PC-9 (cell line): ENCODE results near the gene HMOX1. TPM values are rescaled to one million over a fixed set of nuclear protein-coding genes. Genes with fewer than 3 reads are reported as not detected.
"Not testable (repeated sequence)": the region's sequence is repeated elsewhere in the genome, so short reads cannot be mapped to it uniquely, and the experiment has no call there.

Experiments used
- BruUV-seq: library from RNA; stranded (reverse); fragments of 400-500 nt; replicated peaks from 2 replicates; lab custom pipeline; 2021; lab: Mats Ljungman, UMichigan
- CTCF ChIA-PET: fragments of 300-600 bp; sonication (Branson Sonifier 250); formaldehyde crosslinking; loops from one replicate; lab custom pipeline; 2022; ENCODE audit warnings: antibody characterized with exemption; lab: Charles Lee
- POLR2A ChIA-PET: fragments of 300-600 bp; sonication (Branson Sonifier 250); formaldehyde crosslinking; loops from one replicate; lab custom pipeline; 2022; ENCODE audit warnings: antibody characterized with exemption; ENCODE audit not compliant: unreplicated experiment; lab: Charles Lee
- DNase-seq, 2 experiments: peaks; one replicate each; pipeline versions ENCODE4 v3.0.0 to v3.0.0-alpha.2; 2015 to 2022; ENCODE audit warnings: mixed read lengths in 1 of 2
- H2AFZ ChIP-seq: fragments of 200-600 bp; sonication (generic); 2 replicates; pipeline ENCODE4 v1.8.1; 2017; ENCODE audit warnings: antibody characterized with exemption
- H3F3A ChIP-seq: fragments of 200-600 bp; sonication (generic); 2 replicates; pipeline ENCODE4 v1.8.1; 2017; ENCODE audit warnings: antibody characterized with exemption, mild to moderate bottlenecking, low read depth; ENCODE audit not compliant: insufficient read depth
- H3K27ac ChIP-seq: fragments of 200-600 bp; sonication (generic); 2 replicates; pipeline ENCODE4 v1.6.1; 2016; ENCODE audit warnings: mixed run types
- H3K27me3 ChIP-seq: fragments of 200-600 bp; sonication (generic); 2 replicates; pipeline ENCODE4 v1.6.1; 2016; ENCODE audit warnings: low read depth, mixed run types; ENCODE audit not compliant: insufficient read depth
- H3K36me3 ChIP-seq: fragments of 200-600 bp; sonication (generic); 2 replicates; pipeline ENCODE4 v1.6.1; 2016; ENCODE audit warnings: low read depth, mixed run types
- H3K4me1 ChIP-seq: fragments of 200-600 bp; sonication (generic); replicated peaks from 2 replicates; pipeline ENCODE4 v1.6.1; 2016; ENCODE audit warnings: mixed run types; ENCODE audit not compliant: insufficient read depth
- H3K4me2 ChIP-seq: fragments of 200-600 bp; sonication (generic); 2 replicates; pipeline ENCODE4 v1.6.1; 2017; ENCODE audit warnings: mixed run types
- H3K4me3 ChIP-seq: fragments of 200-600 bp; sonication (generic); 2 replicates; pipeline ENCODE4 v1.6.1; 2016; ENCODE audit warnings: mixed run types
- H3K79me2 ChIP-seq: fragments of 200-600 bp; sonication (generic); 2 replicates; pipeline ENCODE4 v1.6.1; 2017; ENCODE audit warnings: low read depth, mixed run types
- H3K9me2 ChIP-seq: fragments of 200-600 bp; sonication (generic); 2 replicates; pipeline ENCODE4 v1.8.1; 2017; ENCODE audit warnings: mild to moderate bottlenecking; ENCODE audit not compliant: insufficient read depth
- H3K9me3 ChIP-seq: fragments of 200-600 bp; sonication (generic); 2 replicates; pipeline ENCODE4 v1.8.1; 2016; ENCODE audit warnings: low read depth; ENCODE audit not compliant: insufficient read depth
- H4K20me1 ChIP-seq: fragments of 200-600 bp; sonication (generic); 2 replicates; pipeline ENCODE4 v1.8.1; 2017; ENCODE audit not compliant: insufficient read depth
- EZH2 ChIP-seq: fragments of 200-600 bp; sonication (generic); IDR thresholded peaks from 2 replicates; pipeline ENCODE4 v1.8.0; 2017; ENCODE audit warnings: antibody characterized with exemption, low read depth
- intact Hi-C: fragments of 100-400 bp; cut with micrococcal nuclease; formaldehyde crosslinking; loops from one replicate; pipeline ENCODE4 v1.10.0; 2022; ENCODE audit not compliant: unreplicated experiment
- total RNA-seq: library from RNA; stranded (reverse); gene quantifications from 2 replicates; pipeline ENCODE4 v1.2.3, GENCODE V29; 2021
- TF ChIP-seq, protein P1 (sequence below): fragments of 200-600 bp; sonication (generic); conservative IDR thresholded peaks from 2 replicates; pipeline ENCODE4 v1.6.1; 2017; ENCODE audit warnings: mixed run types, antibody characterized with exemption, mild to moderate bottlenecking, moderate library complexity

HMOX1 gene
- total RNA-seq, 1 experiment from 2014 or later = 23.7 TPM

GRCh38 chr22:35363566-35364086 lies 17.3 kb upstream of the HMOX1 start:
- peak overlapping the region; percentile 36 for H3K4me2 ChIP-seq
- intact Hi-C loops = no loop called here
- TF ChIP-seq, protein P1, sequence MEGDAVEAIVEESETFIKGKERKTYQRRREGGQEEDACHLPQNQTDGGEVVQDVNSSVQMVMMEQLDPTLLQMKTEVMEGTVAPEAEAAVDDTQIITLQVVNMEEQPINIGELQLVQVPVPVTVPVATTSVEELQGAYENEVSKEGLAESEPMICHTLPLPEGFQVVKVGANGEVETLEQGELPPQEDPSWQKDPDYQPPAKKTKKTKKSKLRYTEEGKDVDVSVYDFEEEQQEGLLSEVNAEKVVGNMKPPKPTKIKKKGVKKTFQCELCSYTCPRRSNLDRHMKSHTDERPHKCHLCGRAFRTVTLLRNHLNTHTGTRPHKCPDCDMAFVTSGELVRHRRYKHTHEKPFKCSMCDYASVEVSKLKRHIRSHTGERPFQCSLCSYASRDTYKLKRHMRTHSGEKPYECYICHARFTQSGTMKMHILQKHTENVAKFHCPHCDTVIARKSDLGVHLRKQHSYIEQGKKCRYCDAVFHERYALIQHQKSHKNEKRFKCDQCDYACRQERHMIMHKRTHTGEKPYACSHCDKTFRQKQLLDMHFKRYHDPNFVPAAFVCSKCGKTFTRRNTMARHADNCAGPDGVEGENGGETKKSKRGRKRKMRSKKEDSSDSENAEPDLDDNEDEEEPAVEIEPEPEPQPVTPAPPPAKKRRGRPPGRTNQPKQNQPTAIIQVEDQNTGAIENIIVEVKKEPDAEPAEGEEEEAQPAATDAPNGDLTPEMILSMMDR = no peak
- no peak for TF ChIP-seq EZH2
- no peak for DNase-seq
- no peak overlapping the region for H2AFZ ChIP-seq
- H3K9me3 ChIP-seq = no peaks in the 10 kb centered on the region
- CTCF ChIA-PET = no interaction called here
- BruUV-seq = no TSS peak
- H3F3A ChIP-seq = peaks cover 51% of the 10 kb centered on the region
- peak overlapping the region; percentile 71 for H3K27ac ChIP-seq
- H3K9me2 ChIP-seq = no peaks in the 10 kb centered on the region
- H3K4me3 ChIP-seq = no peak overlapping the region
- H3K4me1 ChIP-seq = peaks cover 36% of the 10 kb centered on the region
- no peaks in the 10 kb centered on the region for H3K27me3 ChIP-seq
- POLR2A ChIA-PET = interaction anchor here (0.6 kb wide), 1 partner anchor 54 kb away, joined by 3 read pairs; no protein-coding TSS in a partner anchor
- no peaks in the 10 kb centered on the region for H3K36me3 ChIP-seq
- no peaks in the 10 kb centered on the region for H4K20me1 ChIP-seq
- no peaks in the 10 kb centered on the region for H3K79me2 ChIP-seq

DNA sequence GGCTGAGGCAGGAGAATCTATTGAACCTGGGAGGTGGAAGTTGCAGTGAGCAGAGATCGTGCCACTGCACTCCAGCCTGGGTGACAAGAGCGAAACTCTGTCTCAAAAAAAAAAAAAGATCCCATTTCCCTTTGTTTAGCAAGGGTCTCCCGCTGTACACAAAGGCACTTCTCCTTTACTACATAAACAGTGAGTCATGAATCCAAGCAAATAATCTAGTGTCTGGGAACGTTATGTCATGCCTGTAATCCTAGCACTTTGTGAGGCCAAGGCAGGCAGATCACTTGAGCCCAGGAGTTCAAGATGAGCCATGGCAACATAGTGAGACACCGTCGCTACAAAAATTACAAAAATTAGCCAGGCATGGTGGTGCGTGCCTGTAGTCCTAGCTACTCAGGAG lies 16.7 kb upstream of the HMOX1 start:
- peak; percentile 34 to 94 for DNase-seq
- H4K20me1 ChIP-seq, H2AFZ ChIP-seq, H3K79me2 ChIP-seq, H3K9me2 ChIP-seq, H3K36me3 ChIP-seq, intact Hi-C loops, BruUV-seq, CTCF ChIA-PET, H3K4me3 ChIP-seq, POLR2A ChIA-PET, H3K27me3 ChIP-seq, H3K9me3 ChIP-seq: not testable (repeated sequence)
- H3F3A ChIP-seq = peaks cover 46% of the 10 kb centered on the region
- peak overlapping the region; percentile 71 for H3K27ac ChIP-seq
- H3K4me2 ChIP-seq = peak overlapping the region; percentile 36
- peaks cover 41% of the 10 kb centered on the region for H3K4me1 ChIP-seq

GRCh38 chr22:35367331-35367886 lies 13.5 kb upstream of the HMOX1 start:
- POLR2A ChIA-PET = no interaction called here
- TF ChIP-seq EZH2 = no peak
- TF ChIP-seq, protein P1 = no peak
- H3K4me1 ChIP-seq = peaks cover 50% of the 10 kb centered on the region
- no peaks in the 10 kb centered on the region for H3K36me3 ChIP-seq
- no peaks in the 10 kb centered on the region for H3K9me3 ChIP-seq
- CTCF ChIA-PET = no interaction called here
- H3K4me2 ChIP-seq = no peak overlapping the region
- no peaks in the 10 kb centered on the region for H3K27me3 ChIP-seq
- no peak overlapping the region for H2AFZ ChIP-seq
- no peak overlapping the region for H3K4me3 ChIP-seq
- DNase-seq = no peak
- BruUV-seq = no TSS peak
- H3K79me2 ChIP-seq = no peaks in the 10 kb centered on the region
- intact Hi-C loops = no loop called here
- H3K27ac ChIP-seq = no peak overlapping the region
- no peaks in the 10 kb centered on the region for H3K9me2 ChIP-seq
- peaks cover 56% of the 10 kb centered on the region for H3F3A ChIP-seq
- H4K20me1 ChIP-seq = no peaks in the 10 kb centered on the region
